GM23338 (cell line): ENCODE measurements around the gene MPIG6B. TPM values are rescaled to one million over a fixed set of nuclear protein-coding genes. Genes with fewer than 3 reads are reported as not detected.
A peak's percentile ranks its signal among the peaks of the same experiment; 100 is the strongest.

Experiments
- ATAC-seq: fragments of 200-7000 bp; cut with Tn5 transposase; 3 replicates; pipeline ENCODE4 v1.9.1; 2020
- DNase-seq: peaks from one replicate; pipeline ENCODE4 v3.0.0-alpha.2; 2015; ENCODE audit warnings: low spot score
- H2AFZ ChIP-seq: fragments of 200-600 bp; sonication (generic); 2 replicates; pipeline ENCODE4 v1.8.0; 2016; ENCODE audit warnings: antibody characterized with exemption, mild to moderate bottlenecking, moderate library complexity
- H3F3A ChIP-seq: fragments of 200-600 bp; sonication (generic); replicated peaks from 2 replicates; pipeline ENCODE4 v1.8.0; 2017; ENCODE audit warnings: antibody characterized with exemption, mixed run types, low read depth
- H3K27ac ChIP-seq: fragments of 200-600 bp; sonication (generic); 2 replicates; pipeline ENCODE4 v1.6.1; 2016; ENCODE audit warnings: low read depth
- H3K27me3 ChIP-seq: fragments of 200-600 bp; sonication (generic); 2 replicates; pipeline ENCODE4 v1.8.0; 2016; ENCODE audit warnings: mild to moderate bottlenecking, mixed run types, moderate library complexity; ENCODE audit not compliant: insufficient read depth
- H3K36me3 ChIP-seq: fragments of 200-600 bp; sonication (generic); 2 replicates; pipeline ENCODE4 v1.8.0; 2016; ENCODE audit warnings: mild to moderate bottlenecking; ENCODE audit not compliant: insufficient read depth
- H3K4me1 ChIP-seq: fragments of 200-600 bp; sonication (generic); 2 replicates; pipeline ENCODE4 v1.8.0; 2016; ENCODE audit warnings: mild to moderate bottlenecking, moderate library complexity; ENCODE audit not compliant: insufficient read depth
- H3K4me2 ChIP-seq: fragments of 200-600 bp; sonication (generic); 2 replicates; pipeline ENCODE4 v1.7.1; 2017; ENCODE audit warnings: mixed run types
- H3K4me3 ChIP-seq: fragments of 200-600 bp; sonication (generic); 2 replicates; pipeline ENCODE4 v1.6.1; 2016; ENCODE audit warnings: mixed run types
- H3K79me2 ChIP-seq: fragments of 200-600 bp; sonication (generic); replicated peaks from 2 replicates; pipeline ENCODE4 v1.8.0; 2017; ENCODE audit warnings: mild to moderate bottlenecking; ENCODE audit not compliant: insufficient read depth
- H3K9me2 ChIP-seq: fragments of 200-600 bp; sonication (generic); 2 replicates; pipeline ENCODE4 v1.8.0; 2017; ENCODE audit not compliant: insufficient read depth
- H4K20me1 ChIP-seq: fragments of 200-600 bp; sonication (generic); replicated peaks from 2 replicates; pipeline ENCODE4 v1.8.0; 2017; ENCODE audit warnings: mild to moderate bottlenecking; ENCODE audit not compliant: insufficient read depth
- H3K27ac Mint-ChIP-seq: 2 replicates; pipeline ENCODE4 v1.8.0; 2020; ENCODE audit warnings: inconsistent platforms, mild to moderate bottlenecking, moderate library complexity, mixed read lengths
- H3K27me3 Mint-ChIP-seq: 3 replicates; pipeline ENCODE4 v1.8.0; 2022; ENCODE audit warnings: low read depth, mild to moderate bottlenecking, moderate library complexity, mixed read lengths, inconsistent platforms; ENCODE audit not compliant: insufficient read depth, poor library complexity
- H3K36me3 Mint-ChIP-seq: 3 replicates; pipeline ENCODE4 v1.8.0; 2021; ENCODE audit warnings: low read depth, mild to moderate bottlenecking, inconsistent platforms, moderate library complexity, mixed read lengths
- H3K4me1 Mint-ChIP-seq: 3 replicates; pipeline ENCODE4 v1.8.0; 2020; ENCODE audit warnings: mild to moderate bottlenecking, inconsistent platforms, mixed read lengths
- H3K4me3 Mint-ChIP-seq: 3 replicates; pipeline ENCODE4 v1.8.0; 2021; ENCODE audit warnings: moderate library complexity, mild to moderate bottlenecking, inconsistent platforms, mixed read lengths
- H3K9me3 Mint-ChIP-seq: 3 replicates; pipeline ENCODE4 v1.8.0; 2020; ENCODE audit warnings: moderate library complexity, mild to moderate bottlenecking, inconsistent platforms, mixed read lengths
- EZH2 ChIP-seq: fragments of 200-600 bp; sonication (generic); IDR thresholded peaks from one replicate; pipeline ENCODE4 v1.8.0; 2017; ENCODE audit warnings: antibody characterized with exemption, mild to moderate bottlenecking, low read depth; ENCODE audit not compliant: unreplicated experiment
- EZH2phosphoT487 ChIP-seq: fragments of 200-600 bp; sonication (generic); IDR thresholded peaks from one replicate; pipeline ENCODE4 v1.8.1; 2018; ENCODE audit warnings: antibody characterized with exemption; ENCODE audit not compliant: unreplicated experiment
- NANOG ChIP-seq: IDR thresholded peaks from 2 replicates; pipeline ENCODE4 v1.6.1; 2016; ENCODE audit warnings: antibody characterized with exemption, borderline replicate concordance
- POLR2AphosphoS5 ChIP-seq: IDR thresholded peaks from 2 replicates; pipeline ENCODE4 v1.6.1; 2016; ENCODE audit warnings: antibody characterized with exemption, low read depth
- STAT1 ChIP-seq: IDR thresholded peaks from one replicate; pipeline ENCODE4 v1.6.1; 2016; ENCODE audit warnings: antibody characterized with exemption; ENCODE audit not compliant: unreplicated experiment
- ZNF114 ChIP-seq: fragments of 250-450 bp; sonication (Bioruptor Pico); IDR thresholded peaks from 2 replicates; pipeline ENCODE4 v1.5.0; 2020; ENCODE audit warnings: mild to moderate bottlenecking, moderate library complexity
- polyA plus RNA-seq: library from polyadenylated mRNA; unstranded; fragments of >200 nt; fragmentation: Nextera tagmentation; extraction: Ambion mirVana; gene quantifications from 2 replicates; pipeline ENCODE4 v1.2.1, GENCODE V29; 2016
- total RNA-seq: library from RNA; depleted of rRNA; stranded (reverse); fragments of >200 nt; shearing (Covaris generic); gene quantifications from 2 replicates; pipeline ENCODE4 v1.2.3, GENCODE V29; 2014
- TF ChIP-seq, protein P1 (sequence below), 2 experiments: fragments of 200-600 bp in 1 of 2; sonication (generic) in 1 of 2; conservative IDR thresholded peaks; 2 replicates each; pipeline versions ENCODE4 v1.5.1 to v1.6.1; 2016 to 2017; ENCODE audit warnings: antibody characterized with exemption in 2 of 2, low read depth in 2 of 2, mild to moderate bottlenecking in 2 of 2, moderate library complexity in 1 of 2
- TF ChIP-seq, protein P2 (sequence below): IDR thresholded peaks from 2 replicates; pipeline ENCODE4 v1.6.1; 2016; ENCODE audit warnings: antibody characterized with exemption
- TF ChIP-seq, protein P3 (sequence below): fragments of 250-450 bp; sonication (Bioruptor Pico); IDR thresholded peaks from 2 replicates; pipeline ENCODE4 v1.5.0; 2020; ENCODE audit warnings: mild to moderate bottlenecking, moderate library complexity

The MPIG6B gene
- total and polyA plus RNA-seq, 2 experiments from 2014 or later: 0.13 TPM; not detected in 1

DNA sequence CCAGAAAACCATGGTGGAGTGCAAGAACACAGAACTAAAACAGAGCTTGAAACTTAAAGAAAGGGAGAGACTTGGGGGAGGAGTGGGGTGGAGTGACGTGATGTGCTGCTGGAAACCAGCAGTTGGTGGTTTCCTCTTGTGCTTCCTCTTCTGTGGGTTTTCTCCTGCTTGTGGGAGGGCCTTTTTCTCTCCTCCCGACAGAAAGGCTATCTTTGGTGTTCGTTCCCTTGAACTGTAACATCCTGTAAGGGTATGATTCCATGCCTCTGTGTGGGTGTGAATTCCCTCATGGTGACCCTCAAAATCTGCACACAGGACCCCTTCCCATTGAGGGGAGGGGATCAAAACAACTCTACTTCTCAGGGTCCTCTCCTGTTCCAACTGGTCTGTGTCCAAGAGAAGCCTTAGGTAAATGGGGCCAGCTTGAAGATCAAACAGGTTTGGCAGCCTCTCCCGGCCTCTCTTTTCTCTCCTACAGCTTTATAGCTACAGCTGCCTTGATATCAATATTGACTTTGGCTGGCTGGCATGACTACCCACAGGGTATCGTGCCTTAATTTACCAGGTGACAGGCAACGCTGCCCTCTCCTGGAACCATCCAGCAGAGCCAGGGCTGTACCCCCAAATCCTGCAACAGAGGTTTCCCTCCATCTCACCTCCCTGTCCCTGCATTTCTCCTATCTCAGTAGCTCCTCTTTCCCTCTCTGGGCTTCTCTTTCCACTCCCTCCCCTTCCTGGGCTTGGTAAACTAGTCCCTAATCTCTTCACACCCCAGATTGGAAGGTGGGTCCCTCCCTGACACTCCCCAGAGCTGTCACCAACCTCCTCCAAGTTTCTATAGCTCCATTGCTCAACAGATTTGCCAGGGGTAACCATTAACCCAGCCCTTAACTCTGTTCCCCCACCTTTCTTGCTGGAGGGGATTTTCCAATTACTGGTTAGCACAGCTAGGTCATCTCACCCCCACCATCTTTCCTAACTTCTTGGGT lies 15.1 kb downstream of the MPIG6B start:
- peaks cover 45% of the 10 kb centered on the region for H3K4me1 Mint-ChIP-seq
- TF ChIP-seq NANOG (no peak), EZH2 (no peak)
- TF ChIP-seq, protein P1, sequence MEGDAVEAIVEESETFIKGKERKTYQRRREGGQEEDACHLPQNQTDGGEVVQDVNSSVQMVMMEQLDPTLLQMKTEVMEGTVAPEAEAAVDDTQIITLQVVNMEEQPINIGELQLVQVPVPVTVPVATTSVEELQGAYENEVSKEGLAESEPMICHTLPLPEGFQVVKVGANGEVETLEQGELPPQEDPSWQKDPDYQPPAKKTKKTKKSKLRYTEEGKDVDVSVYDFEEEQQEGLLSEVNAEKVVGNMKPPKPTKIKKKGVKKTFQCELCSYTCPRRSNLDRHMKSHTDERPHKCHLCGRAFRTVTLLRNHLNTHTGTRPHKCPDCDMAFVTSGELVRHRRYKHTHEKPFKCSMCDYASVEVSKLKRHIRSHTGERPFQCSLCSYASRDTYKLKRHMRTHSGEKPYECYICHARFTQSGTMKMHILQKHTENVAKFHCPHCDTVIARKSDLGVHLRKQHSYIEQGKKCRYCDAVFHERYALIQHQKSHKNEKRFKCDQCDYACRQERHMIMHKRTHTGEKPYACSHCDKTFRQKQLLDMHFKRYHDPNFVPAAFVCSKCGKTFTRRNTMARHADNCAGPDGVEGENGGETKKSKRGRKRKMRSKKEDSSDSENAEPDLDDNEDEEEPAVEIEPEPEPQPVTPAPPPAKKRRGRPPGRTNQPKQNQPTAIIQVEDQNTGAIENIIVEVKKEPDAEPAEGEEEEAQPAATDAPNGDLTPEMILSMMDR (conservative IDR thresholded peaks at IDR 0.05; ENCODE audit: low read depth in 2 of 2): peak; percentile 48 to 65

DNA sequence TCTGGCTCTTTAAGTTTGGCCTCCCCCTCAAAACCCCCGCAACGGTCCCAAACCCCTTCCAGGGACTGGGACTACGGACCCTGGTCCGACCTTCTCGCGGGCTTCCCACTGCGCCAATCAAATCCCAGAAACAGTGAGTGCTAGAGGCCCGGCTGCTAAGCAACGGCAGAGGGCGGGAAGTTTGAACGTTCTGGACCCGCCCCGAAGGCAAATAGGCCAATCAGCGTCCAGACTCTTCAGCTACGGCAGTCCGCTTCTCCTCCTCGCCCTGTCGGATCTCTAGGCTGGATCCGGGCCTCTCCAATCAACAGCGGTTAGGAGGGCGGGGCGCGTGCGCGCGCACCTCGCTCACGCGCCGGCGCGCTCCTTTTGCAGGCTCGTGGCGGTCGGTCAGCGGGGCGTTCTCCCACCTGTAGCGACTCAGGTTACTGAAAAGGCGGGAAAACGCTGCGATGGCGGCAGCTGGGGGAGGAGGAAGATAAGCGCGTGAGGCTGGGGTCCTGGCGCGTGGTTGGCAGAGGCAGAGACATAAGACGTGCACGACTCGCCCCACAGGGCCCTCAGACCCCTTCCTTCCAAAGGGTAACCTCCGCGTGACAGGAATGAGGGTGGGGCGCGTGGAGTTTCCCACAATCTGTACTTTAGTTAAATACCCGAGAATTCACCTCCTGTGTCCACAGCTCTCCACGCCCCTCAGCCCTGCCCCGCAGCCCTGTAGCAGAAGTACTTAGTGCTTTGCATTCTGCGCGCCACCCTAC lies 16.6 kb downstream of the MPIG6B start, which contains the start of gene MSH5:
Gene MSH5, plus strand, starts transcription at position 367 of the 758 bp plus-strand sequence. CDS start 462 bp downstream, outside the sequence.
- Histone ChIP-seq H3K27ac (peak within 1 kb of the TSS; percentile 92), H3K36me3 (peaks cover 4% of the 10 kb centered on the region; the same call in 1 of the 2 replicates), H3K4me2 (peak within 1 kb of the TSS; percentile 93), H3K27me3 (no peaks in the 10 kb centered on the region), H3K9me2 (no peaks in the 10 kb centered on the region), H3K4me3 (peak within 1 kb of the TSS; percentile 68), H4K20me1 (no peaks in the 10 kb centered on the region), H3F3A (peaks cover 22% of the 10 kb centered on the region), H2AFZ (peak within 1 kb of the TSS; percentile 67), H3K4me1 (peaks cover 36% of the 10 kb centered on the region), H3K79me2 (peaks cover 13% of the 10 kb centered on the region)
- Mint-ChIP-seq H3K36me3 (peaks cover 17% of the 10 kb centered on the region), H3K27ac (peak within 1 kb of the TSS; percentile 97), H3K4me3 (peak within 1 kb of the TSS; percentile 78), H3K4me1 (peaks cover 42% of the 10 kb centered on the region), H3K9me3 (no peaks in the 10 kb centered on the region; the same call in 2 of the 3 replicates), H3K27me3 (peaks cover 27% of the 10 kb centered on the region)
- ATAC-seq (peak; percentile 84), DNase-seq (peak; percentile 100)
- TF ChIP-seq, protein P2, sequence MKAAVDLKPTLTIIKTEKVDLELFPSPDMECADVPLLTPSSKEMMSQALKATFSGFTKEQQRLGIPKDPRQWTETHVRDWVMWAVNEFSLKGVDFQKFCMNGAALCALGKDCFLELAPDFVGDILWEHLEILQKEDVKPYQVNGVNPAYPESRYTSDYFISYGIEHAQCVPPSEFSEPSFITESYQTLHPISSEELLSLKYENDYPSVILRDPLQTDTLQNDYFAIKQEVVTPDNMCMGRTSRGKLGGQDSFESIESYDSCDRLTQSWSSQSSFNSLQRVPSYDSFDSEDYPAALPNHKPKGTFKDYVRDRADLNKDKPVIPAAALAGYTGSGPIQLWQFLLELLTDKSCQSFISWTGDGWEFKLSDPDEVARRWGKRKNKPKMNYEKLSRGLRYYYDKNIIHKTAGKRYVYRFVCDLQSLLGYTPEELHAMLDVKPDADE: no peak
- TF ChIP-seq NANOG: no peak
- peak; percentile 69 for TF ChIP-seq POLR2AphosphoS5
- TF ChIP-seq EZH2: no peak
- no peak for TF ChIP-seq STAT1
- TF ChIP-seq EZH2phosphoT487: no peak
- TF ChIP-seq, protein P3, sequence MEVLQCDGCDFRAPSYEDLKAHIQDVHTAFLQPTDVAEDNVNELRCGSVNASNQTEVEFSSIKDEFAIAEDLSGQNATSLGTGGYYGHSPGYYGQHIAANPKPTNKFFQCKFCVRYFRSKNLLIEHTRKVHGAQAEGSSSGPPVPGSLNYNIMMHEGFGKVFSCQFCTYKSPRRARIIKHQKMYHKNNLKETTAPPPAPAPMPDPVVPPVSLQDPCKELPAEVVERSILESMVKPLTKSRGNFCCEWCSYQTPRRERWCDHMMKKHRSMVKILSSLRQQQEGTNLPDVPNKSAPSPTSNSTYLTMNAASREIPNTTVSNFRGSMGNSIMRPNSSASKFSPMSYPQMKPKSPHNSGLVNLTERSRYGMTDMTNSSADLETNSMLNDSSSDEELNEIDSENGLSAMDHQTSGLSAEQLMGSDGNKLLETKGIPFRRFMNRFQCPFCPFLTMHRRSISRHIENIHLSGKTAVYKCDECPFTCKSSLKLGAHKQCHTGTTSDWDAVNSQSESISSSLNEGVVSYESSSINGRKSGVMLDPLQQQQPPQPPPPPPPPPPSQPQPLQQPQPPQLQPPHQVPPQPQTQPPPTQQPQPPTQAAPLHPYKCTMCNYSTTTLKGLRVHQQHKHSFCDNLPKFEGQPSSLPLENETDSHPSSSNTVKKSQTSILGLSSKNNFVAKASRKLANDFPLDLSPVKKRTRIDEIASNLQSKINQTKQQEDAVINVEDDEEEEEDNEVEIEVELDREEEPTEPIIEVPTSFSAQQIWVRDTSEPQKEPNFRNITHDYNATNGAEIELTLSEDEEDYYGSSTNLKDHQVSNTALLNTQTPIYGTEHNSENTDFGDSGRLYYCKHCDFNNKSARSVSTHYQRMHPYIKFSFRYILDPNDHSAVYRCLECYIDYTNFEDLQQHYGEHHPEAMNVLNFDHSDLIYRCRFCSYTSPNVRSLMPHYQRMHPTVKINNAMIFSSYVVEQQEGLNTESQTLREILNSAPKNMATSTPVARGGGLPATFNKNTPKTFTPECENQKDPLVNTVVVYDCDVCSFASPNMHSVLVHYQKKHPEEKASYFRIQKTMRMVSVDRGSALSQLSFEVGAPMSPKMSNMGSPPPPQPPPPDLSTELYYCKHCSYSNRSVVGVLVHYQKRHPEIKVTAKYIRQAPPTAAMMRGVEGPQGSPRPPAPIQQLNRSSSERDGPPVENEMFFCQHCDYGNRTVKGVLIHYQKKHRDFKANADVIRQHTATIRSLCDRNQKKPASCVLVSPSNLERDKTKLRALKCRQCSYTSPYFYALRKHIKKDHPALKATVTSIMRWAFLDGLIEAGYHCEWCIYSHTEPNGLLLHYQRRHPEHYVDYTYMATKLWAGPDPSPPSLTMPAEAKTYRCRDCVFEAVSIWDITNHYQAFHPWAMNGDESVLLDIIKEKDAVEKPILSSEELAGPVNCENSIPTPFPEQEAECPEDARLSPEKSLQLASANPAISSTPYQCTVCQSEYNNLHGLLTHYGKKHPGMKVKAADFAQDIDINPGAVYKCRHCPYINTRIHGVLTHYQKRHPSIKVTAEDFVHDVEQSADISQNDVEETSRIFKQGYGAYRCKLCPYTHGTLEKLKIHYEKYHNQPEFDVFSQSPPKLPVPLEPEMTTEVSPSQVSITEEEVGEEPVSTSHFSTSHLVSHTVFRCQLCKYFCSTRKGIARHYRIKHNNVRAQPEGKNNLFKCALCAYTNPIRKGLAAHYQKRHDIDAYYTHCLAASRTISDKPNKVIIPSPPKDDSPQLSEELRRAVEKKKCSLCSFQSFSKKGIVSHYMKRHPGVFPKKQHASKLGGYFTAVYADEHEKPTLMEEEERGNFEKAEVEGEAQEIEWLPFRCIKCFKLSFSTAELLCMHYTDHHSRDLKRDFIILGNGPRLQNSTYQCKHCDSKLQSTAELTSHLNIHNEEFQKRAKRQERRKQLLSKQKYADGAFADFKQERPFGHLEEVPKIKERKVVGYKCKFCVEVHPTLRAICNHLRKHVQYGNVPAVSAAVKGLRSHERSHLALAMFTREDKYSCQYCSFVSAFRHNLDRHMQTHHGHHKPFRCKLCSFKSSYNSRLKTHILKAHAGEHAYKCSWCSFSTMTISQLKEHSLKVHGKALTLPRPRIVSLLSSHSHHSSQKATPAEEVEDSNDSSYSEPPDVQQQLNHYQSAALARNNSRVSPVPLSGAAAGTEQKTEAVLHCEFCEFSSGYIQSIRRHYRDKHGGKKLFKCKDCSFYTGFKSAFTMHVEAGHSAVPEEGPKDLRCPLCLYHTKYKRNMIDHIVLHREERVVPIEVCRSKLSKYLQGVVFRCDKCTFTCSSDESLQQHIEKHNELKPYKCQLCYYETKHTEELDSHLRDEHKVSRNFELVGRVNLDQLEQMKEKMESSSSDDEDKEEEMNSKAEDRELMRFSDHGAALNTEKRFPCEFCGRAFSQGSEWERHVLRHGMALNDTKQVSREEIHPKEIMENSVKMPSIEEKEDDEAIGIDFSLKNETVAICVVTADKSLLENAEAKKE (CRISPR knock-in tag): no peak
- no peak for TF ChIP-seq ZNF114

More for the DNA sequence above, 15.1 kb downstream of the MPIG6B start:
- Mint-ChIP-seq H3K4me3 (peak overlapping the region; percentile 92; the same call in 2 of the 3 replicates), H3K27ac (peak overlapping the region; percentile 60), H3K9me3 (no peaks in the 10 kb centered on the region; the same call in 2 of the 3 replicates), H3K36me3 (peaks cover 29% of the 10 kb centered on the region), H3K27me3 (peaks cover 28% of the 10 kb centered on the region)
- H3K4me3 ChIP-seq: peak overlapping the region; percentile 96
- H3F3A ChIP-seq: peaks cover 37% of the 10 kb centered on the region
- peaks cover 27% of the 10 kb centered on the region for H3K79me2 ChIP-seq
- H3K4me2 ChIP-seq: peak overlapping the region; percentile 91
- DNase-seq (peak; percentile 50), ATAC-seq (no peak)
- no peaks in the 10 kb centered on the region for H3K9me2 ChIP-seq
- peak overlapping the region; percentile 73; the same call in 1 of the 2 replicates for H2AFZ ChIP-seq
- H3K27ac ChIP-seq: no peak overlapping the region
- 0 out of 2 replicates have a peak, but pooled peaks cover 5% of the 10 kb centered on the region for H4K20me1 ChIP-seq
- peaks cover 42% of the 10 kb centered on the region for H3K4me1 ChIP-seq
- H3K36me3 ChIP-seq: peaks cover 11% of the 10 kb centered on the region
- H3K27me3 ChIP-seq: no peaks in the 10 kb centered on the region
